Fibroblast of pulmonary artery (primary cell): ENCODE measurements around the gene TTC7B.

Experiments used
- DNase-seq: peaks from one replicate; pipeline ENCODE4 v3.0.0-alpha.2; 2010; ENCODE audit warnings: low read depth
- H3K4me3 ChIP-seq: replicated peaks from 2 replicates; pipeline ENCODE4 v1.5.1; 2011; ENCODE audit warnings: low read depth, mild to moderate bottlenecking, control low read depth, low read length, moderate library complexity
- TF ChIP-seq, protein P1 (sequence below): IDR thresholded peaks from 2 replicates; pipeline ENCODE4 v1.5.1; 2011; ENCODE audit warnings: mild to moderate bottlenecking, control low read depth, low read length, inconsistent platforms; ENCODE audit errors: missing control alignments

The TTC7B gene

DNA sequence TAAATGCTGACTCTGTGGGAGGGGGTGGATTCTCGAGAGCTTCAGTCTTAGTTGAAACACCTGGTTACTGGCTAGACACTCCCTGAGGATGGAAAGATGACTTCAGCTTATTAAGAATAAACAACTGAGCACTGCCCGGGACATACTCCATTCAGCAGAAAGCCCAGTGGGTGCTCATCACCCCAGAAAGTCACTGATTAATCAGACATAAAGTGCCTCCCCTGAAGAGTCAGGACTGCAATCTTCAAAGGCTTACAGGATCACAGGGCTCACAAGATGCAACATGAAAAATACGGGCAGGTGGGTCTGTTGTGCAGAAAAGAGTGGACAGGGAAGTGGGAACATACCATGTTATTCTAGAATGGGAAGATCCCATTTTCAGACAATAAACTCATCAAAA lies 212.4 kb downstream of the TTC7B start:
- TF ChIP-seq, protein P1, sequence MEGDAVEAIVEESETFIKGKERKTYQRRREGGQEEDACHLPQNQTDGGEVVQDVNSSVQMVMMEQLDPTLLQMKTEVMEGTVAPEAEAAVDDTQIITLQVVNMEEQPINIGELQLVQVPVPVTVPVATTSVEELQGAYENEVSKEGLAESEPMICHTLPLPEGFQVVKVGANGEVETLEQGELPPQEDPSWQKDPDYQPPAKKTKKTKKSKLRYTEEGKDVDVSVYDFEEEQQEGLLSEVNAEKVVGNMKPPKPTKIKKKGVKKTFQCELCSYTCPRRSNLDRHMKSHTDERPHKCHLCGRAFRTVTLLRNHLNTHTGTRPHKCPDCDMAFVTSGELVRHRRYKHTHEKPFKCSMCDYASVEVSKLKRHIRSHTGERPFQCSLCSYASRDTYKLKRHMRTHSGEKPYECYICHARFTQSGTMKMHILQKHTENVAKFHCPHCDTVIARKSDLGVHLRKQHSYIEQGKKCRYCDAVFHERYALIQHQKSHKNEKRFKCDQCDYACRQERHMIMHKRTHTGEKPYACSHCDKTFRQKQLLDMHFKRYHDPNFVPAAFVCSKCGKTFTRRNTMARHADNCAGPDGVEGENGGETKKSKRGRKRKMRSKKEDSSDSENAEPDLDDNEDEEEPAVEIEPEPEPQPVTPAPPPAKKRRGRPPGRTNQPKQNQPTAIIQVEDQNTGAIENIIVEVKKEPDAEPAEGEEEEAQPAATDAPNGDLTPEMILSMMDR, result no peak
- no peak overlapping the region for H3K4me3 ChIP-seq
- no peak for DNase-seq

DNA sequence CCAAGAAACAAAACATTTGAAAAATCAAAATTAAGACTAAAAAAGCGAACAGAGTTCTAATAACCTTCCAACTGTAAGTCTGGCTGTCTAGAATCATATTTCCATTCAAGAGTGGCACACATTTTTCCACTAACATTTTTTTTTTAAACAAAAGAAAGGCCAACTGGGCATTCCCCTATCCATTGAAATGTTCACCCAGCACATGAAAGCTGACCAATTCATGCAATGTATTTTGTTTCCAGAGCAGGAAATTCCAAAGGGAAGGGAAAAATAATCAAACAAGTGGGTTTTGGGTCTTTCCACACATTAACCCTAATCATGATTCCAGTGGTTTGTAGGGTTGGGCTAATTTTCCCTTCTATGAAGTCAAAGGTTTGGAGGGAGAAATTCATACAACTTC lies 212.9 kb downstream of the TTC7B start:
- no peak overlapping the region for H3K4me3 ChIP-seq
- TF ChIP-seq, protein P1, result no peak
- no peak for DNase-seq

DNA sequence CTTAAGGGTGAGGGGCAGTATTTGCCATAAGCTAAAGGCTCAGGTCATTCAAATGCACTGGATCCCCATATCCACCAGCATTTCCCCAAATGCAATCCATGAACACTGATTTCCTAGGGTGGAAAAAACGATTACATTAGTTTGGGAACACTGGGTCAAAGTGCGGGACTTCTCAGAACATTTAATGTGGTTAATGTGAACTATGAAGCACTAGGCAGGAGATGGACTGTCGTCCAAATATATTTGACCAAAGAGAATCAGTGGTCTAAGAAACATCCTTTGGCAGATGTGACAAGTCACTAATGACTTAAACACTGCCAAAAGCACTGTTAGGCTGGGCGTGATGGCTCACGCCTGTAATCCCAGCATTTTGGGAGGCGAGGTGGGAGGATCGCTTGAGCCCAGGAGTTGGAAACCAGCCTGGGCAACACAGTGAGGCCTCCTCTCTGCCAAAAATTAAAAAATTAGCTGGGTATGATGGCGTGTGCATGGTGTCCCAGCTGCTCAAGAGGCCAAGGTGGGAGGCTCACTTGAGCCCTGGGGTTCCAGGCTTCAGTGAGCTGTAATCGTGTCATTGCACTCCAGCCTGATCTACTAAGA lies 214.0 kb downstream of the TTC7B start:
- no peak for DNase-seq
- no peak overlapping the region for H3K4me3 ChIP-seq
- TF ChIP-seq, protein P1, result no peak

DNA sequence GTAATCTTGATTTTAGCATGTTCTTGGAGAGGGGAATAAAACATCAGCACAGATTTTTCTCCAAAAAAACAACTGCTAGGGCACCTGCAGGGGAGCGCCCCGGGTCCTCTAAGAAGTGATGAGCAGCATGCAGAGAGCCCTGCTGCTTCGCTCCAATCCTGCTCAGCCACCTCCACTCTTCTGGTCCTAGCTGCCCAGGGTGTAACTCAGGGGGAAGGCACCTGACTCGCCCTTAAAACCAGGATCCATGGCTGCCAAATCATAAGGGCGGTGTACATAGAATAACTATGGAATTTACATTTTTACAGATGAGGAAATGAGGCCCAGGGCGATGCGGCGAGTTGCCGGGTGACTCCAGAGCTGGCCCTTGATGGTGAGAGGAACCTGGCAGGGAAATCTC lies 214.7 kb downstream of the TTC7B start:
- TF ChIP-seq, protein P1, result no peak
- DNase-seq, result no peak
- no peak overlapping the region for H3K4me3 ChIP-seq

DNA sequence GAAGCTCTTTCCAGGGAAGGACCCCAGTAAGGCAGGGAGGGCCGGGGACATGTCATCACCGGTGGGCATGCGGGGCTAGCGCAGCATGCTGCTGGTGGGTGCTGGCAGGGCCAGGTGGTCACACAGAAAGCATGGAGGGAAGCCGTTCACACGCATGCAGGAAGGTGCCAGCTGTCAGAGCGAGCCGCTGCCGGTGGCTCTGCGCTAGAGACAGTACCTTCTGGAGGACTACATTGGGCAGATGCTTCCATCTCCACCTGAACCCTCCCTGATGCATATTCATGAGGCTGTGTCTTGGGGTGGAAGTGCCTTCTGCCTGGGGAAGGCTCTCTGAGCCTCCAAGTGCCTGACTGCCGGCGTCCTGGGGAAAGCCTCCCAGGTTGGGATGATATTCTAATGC lies 215.6 kb downstream of the TTC7B start:
- TF ChIP-seq, protein P1, result no peak

DNA sequence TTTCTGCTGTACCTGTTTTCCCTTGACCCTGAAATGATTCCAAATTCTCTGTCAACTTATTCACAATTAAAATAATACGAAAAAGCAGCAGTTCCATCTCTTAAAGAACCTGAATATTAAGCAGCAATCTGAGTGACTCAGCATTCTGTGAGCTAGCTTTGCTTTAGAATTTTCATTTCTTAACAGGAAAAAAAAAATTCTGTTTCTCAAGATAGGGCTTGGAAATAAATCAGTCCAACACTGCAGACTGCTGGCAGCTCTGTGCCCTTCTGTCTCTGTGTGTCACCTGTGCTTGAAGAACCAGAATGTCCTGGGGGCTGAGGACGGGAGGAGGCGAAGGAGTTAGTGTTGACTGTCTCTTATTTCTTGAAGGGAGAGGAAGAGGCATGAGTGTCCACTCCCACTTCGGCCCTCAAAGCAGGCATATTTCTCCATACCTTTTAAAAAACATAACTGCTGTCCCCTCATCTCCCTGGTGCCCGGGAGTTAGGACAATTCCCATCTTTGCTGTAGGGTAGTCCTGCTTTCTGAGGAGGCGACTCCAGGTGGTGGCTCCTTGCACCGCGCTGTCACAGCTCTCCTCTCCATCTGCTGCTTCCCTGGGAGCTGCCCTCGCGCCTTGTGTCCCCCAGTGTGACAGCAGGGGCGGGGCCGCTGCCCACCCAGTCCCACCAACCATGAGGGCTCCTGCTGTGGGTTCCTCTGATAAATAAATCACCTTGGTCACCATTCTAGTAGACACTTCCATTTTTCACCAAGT lies 216.3 kb downstream of the TTC7B start:
- peak; percentile 48 for DNase-seq
- H3K4me3 ChIP-seq, result no peak overlapping the region
- TF ChIP-seq, protein P1, result peak; percentile 13

More for the DNA sequence above, 215.6 kb downstream of the TTC7B start:
- DNase-seq, result no peak
- no peak overlapping the region for H3K4me3 ChIP-seq
